Aorta (tissue), 5 donors: ENCODE data around the gene MRAP. TPM values are rescaled to one million over a fixed set of nuclear protein-coding genes. Genes with fewer than 3 reads are reported as not detected.
"Not testable (repeated sequence)": the region's sequence is repeated elsewhere in the genome, so short reads cannot be mapped to it uniquely, and the experiment has no call there.

Experiments used
- ATAC-seq: fragments of 200-7000 bp; cut with Tn5 transposase; one replicate; pipeline ENCODE4 v1.9.1; 2022; ENCODE audit warnings: moderate library complexity; ENCODE audit not compliant: low FRiP score
- DNase-seq, 2 donors: peaks; one replicate each; pipeline ENCODE4 v3.0.0-alpha.2; 2020
- H3K27ac ChIP-seq, 2 donors: one replicate each; pipeline ENCODE4 v1.5.1; 2013; ENCODE audit warnings: low read length in 2 of 2, mild to moderate bottlenecking in 2 of 2, moderate library complexity in 2 of 2, control low read depth in 1 of 2, inconsistent platforms in 1 of 2, low read depth in 1 of 2
- H3K27me3 ChIP-seq, 2 donors: one replicate each; pipeline ENCODE4 v1.6.1; 2013; ENCODE audit warnings: control low read depth in 1 of 2, low read length in 1 of 2, mild to moderate bottlenecking in 1 of 2, moderate library complexity in 1 of 2; ENCODE audit not compliant: insufficient read depth in 2 of 2, control insufficient read depth in 1 of 2
- H3K36me3 ChIP-seq, 2 donors: one replicate each; pipeline ENCODE4 v1.6.1; 2013; ENCODE audit warnings: control low read depth in 1 of 2, low read length in 1 of 2, mild to moderate bottlenecking in 1 of 2; ENCODE audit not compliant: insufficient read depth in 2 of 2, control insufficient read depth in 1 of 2
- H3K4me1 ChIP-seq, 2 donors: one replicate each; pipeline ENCODE4 v1.6.1; 2013; ENCODE audit warnings: low read length in 2 of 2, control low read depth in 1 of 2, mild to moderate bottlenecking in 1 of 2, moderate library complexity in 1 of 2; ENCODE audit not compliant: insufficient read depth in 2 of 2, control insufficient read depth in 1 of 2
- H3K4me3 ChIP-seq, 2 donors: one replicate each; pipeline ENCODE4 v1.5.1; 2013; ENCODE audit warnings: low read length in 2 of 2, control low read depth in 1 of 2, mild to moderate bottlenecking in 1 of 2
- H3K9me3 ChIP-seq: one replicate; pipeline ENCODE4 v1.6.1; 2013; ENCODE audit warnings: mild to moderate bottlenecking, low read length; ENCODE audit not compliant: control insufficient read depth
- WGBS, 2 donors: extraction: QIAGEN DNeasy Blood & Tissue Kit; methylation state at CpG; one replicate each; pipeline ENCODE4 v1.1.7; 2013; 5-methylcytosine and 5-hydroxymethylcytosine counted together
- intact Hi-C, 2 donors: fragments of 100-400 bp; cut with DNase I; formaldehyde crosslinking; loops; one replicate each; pipeline versions ENCODE4 v1.14.2 to v1.15.0; 2022
- polyA plus RNA-seq, 2 donors: library from polyadenylated mRNA; stranded (reverse); fragments of 200-250 nt; gene quantifications; one replicate each; pipeline ENCODE4 v1.2.3, GENCODE V29; 2013
- total RNA-seq, 2 donors: library from RNA; stranded (reverse); fragmentation: NEBNext Ultra II Directional; extraction: Animal tissue kit (Norgen Biotek cat#: 25700); gene quantifications; one replicate each; pipeline ENCODE4 v1.2.1, GENCODE V29; 2021
- donor health status: healthy with polysubstance abuse.
- donor health status: Bipolar disorder and iron deficiency.
- donor health status: DM: no; HTN: no; CAD: no.
- donor health status: DM: no; HTN: no; CAD: no.
- donor health status: DM: yes; HTN: yes; CAD: no.

Gene MRAP
- total and polyA plus RNA-seq, 4 donors = 0.38 to 0.42 TPM; not detected in 2

DNA sequence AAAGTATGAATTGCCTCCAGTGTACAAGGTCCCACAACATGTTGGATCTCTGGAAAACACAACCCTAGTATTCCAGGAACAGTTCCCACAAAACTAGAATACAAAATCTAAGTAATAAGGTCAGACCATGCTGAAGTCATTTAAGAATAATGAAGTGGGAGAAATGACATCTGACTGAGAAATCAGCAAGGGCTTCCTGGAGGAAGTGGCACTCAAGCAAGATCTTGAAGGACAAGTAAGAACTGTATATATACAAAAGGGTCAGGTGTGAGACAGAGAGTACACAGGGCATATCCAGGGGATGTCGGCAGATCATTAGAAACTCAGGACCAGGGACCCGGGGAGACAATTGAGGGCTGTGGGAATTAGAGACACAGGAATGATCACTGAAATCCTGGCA, 38.5 kb upstream of the MRAP start:
- H3K9me3 ChIP-seq = no peaks in the 10 kb centered on the region
- no peaks in the 10 kb centered on the region for H3K4me1 ChIP-seq
- ATAC-seq = no peak
- H3K27me3 ChIP-seq = no peaks in the 10 kb centered on the region
- no peak overlapping the region for H3K27ac ChIP-seq
- DNase-seq = no peak
- no peak overlapping the region for H3K4me3 ChIP-seq
- 91 to 94% methylated on average over 2 of the region's 2 CpGs for WGBS, 2 donors
- no peaks in the 10 kb centered on the region for H3K36me3 ChIP-seq
- intact Hi-C loops = loop anchor here in 1 of 2 donors (10.0 kb wide), 1 partner anchor 475 kb away; no protein-coding TSS in a partner anchor

DNA sequence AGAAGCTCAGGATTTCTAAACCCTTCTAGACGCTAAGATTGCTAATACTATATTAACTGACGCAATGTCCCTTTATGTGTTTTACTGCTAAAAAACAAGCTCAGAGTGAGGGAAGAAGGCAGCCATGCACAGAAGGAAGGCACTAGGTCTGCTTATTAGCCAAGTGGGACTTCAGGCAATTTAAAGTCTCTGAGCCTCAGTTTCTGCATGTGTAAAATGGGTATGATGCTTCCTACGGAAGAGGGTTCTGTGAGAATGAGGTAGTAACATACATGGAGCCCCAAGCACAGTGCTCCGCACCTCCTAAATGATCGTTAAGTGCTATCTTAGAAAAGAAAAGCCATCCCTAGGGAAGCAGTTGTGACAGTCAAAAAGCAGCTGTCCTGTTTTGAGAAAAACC, 36.7 kb upstream of the MRAP start:
- Histone ChIP-seq H3K36me3 (no peaks in the 10 kb centered on the region), H3K9me3 (no peaks in the 10 kb centered on the region), H3K4me3 (no peak overlapping the region), H3K4me1 (no peaks in the 10 kb centered on the region), H3K27me3 (no peaks in the 10 kb centered on the region), H3K27ac (no peak overlapping the region)
- ATAC-seq (no peak), DNase-seq (no peak)
- WGBS, 2 donors = 92 to 93% methylated on average over 5 of the region's 5 CpGs
- intact Hi-C loops = loop anchor here in 1 of 2 donors (10.0 kb wide), 1 partner anchor 477 kb away; no protein-coding TSS in a partner anchor

DNA sequence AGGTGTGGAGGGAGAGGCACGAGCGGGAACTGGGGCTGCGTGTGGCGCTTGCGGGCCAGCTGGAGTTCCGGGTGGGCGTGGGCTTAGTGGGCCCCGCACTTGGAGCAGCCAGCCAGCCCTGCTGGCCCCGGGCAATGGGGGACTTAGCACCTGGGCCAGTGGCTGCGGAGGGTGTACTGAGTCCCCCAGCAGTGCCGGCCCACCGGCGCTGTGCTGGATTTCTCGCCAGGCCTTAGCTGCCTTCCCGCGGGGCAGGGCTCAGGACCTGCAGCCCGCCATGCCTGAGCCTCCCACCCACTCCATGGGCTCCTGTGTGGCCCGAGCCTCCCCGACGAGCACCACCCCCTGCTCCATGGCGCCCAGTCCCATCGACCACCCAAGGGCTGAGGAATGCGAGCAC, 33.3 kb upstream of the MRAP start:
- not testable (repeated sequence) for H3K9me3 ChIP-seq, H3K4me1 ChIP-seq, ATAC-seq, H3K4me3 ChIP-seq, DNase-seq, H3K36me3 ChIP-seq, H3K27ac ChIP-seq, H3K27me3 ChIP-seq
- intact Hi-C loops = loop anchor here in 1 of 2 donors (10.0 kb wide), 1 partner anchor 481 kb away; no protein-coding TSS in a partner anchor
- 93 to 95% methylated on average over 14 to 23 of the region's 23 CpGs for WGBS, 2 donors

- Histone ChIP-seq H3K27ac (no peak overlapping the region), H3K4me3 (no peak overlapping the region), H3K36me3 (peaks cover 2 to 4% of the 10 kb centered on the region in 2 donors), H3K4me1 (no peaks in the 10 kb centered on the region), H3K27me3 (no peaks in the 10 kb centered on the region), H3K9me3 (no peaks in the 10 kb centered on the region)
- ATAC-seq (no peak), DNase-seq (no peak)
- intact Hi-C loops = loop anchor here in 1 of 2 donors (10.0 kb wide), 1 partner anchor 606 kb away; no protein-coding TSS in a partner anchor
- WGBS, 2 donors = 87 to 95% methylated on average over 4 of the region's 4 CpGs
Measured at GRCh38 chr21:32270748-32271147, 27.9 kb upstream of the MRAP start.

GRCh38 chr21:32276671-32277070, 22.0 kb upstream of the MRAP start:
- intact Hi-C loops = loop anchor here in 1 of 2 donors (10.0 kb wide), 1 partner anchor 612 kb away; no protein-coding TSS in a partner anchor

DNA sequence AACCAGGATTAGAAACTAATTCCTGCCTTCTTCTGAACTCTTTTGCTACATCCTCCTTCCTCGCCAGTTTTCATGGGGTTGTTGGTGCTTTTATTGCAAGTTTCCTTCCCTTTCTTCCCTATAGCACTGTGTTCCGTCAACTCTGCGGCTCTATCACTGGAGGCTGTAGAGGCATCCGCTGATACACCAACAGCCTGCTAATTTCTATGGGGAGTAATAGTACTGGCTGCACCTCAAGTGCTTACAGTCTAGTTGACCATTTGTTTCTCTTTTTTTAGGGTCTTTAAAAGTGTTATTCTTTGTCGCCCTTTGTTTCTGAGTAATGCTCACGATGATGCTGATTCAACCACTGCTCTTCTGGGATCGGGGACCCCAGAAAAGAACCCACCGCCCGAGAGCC, 20.6 kb upstream of the MRAP start:
- Histone ChIP-seq H3K36me3 (no peaks in the 10 kb centered on the region), H3K27ac (no peak overlapping the region)
- intact Hi-C loops = loop anchor here in 1 of 2 donors (10.0 kb wide), 1 partner anchor 613 kb away; no protein-coding TSS in a partner anchor

More at GRCh38 chr21:32276671-32277070, 22.0 kb upstream of the MRAP start:
- Histone ChIP-seq H3K4me1 (no peaks in the 10 kb centered on the region), H3K36me3 (no peaks in the 10 kb centered on the region), H3K4me3 (no peak overlapping the region), H3K27ac (no peak overlapping the region), H3K27me3 (no peaks in the 10 kb centered on the region), H3K9me3 (no peaks in the 10 kb centered on the region)
- DNase-seq = no peak
- 93 to 95% methylated on average over 4 of the region's 4 CpGs for WGBS, 2 donors
- no peak for ATAC-seq

DNA sequence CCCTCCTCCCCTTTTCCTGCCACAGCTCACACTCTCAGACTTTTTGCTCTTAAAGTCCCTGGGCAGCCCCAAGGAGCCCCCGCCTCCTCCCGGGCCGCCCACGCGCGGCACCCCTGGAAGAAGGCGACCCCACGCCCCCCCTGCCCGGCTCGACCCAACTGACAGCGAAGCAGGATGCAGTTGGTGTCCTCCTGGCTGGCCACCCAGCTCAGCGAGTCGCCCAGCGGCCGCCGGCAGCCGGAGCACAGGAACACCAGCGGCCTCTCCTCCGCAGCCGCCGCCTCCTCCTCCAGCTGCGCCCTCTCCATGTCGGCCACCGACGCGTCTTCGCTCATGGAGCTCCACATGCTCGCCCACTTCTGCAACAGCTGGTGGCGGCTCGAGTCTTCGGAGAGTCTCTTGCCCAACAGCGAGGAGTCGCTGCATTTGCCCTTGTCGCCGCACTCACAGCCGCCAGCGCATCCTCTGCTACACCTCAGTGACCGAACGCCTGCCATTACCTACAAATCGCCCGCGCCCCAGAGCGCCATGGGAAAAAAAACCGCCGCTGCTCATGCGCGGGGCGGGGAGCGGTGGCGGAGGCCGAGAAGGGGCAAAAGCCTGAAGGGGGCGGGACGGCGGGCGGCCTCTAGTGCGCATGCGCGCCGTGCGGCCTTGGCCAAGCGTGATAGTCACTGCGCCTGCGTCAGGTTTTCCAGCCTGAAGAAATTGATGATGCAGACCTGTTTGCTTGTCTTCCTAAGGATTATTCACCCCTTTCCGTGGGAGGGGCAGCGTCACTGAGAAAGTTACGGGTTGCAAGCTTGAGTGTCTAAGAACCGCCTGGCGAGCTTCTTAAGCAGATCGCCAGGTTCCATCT, 19.9 kb upstream of the MRAP start, which contains the start of gene MIS18A:
MIS18A (minus strand) TSS at position 532 of the 859 bp plus-strand sequence; CDS start at position 497, 35 bp downstream.
- DNase-seq (peak; percentile 97 to 99), ATAC-seq (peak; percentile 98)
- intact Hi-C loops = loop anchor here in 1 of 2 donors (10.0 kb wide), 1 partner anchor 614 kb away; no protein-coding TSS in a partner anchor
- Histone ChIP-seq H3K36me3 (no peaks in the 10 kb centered on the region), H3K27ac (no peak within 1 kb of the TSS), H3K9me3 (no peaks in the 10 kb centered on the region), H3K27me3 (no peaks in the 10 kb centered on the region), H3K4me1 (no peaks in the 10 kb centered on the region), H3K4me3 (peak within 1 kb of the TSS; percentile 78 to 80)
- WGBS, 2 donors = 0 to 1% methylated on average over 67 to 69 of the region's 69 CpGs

More for the DNA sequence above, 20.6 kb upstream of the MRAP start:
- ATAC-seq (no peak), DNase-seq (no peak)
- H3K4me3 ChIP-seq = peak overlapping the region; percentile 72 to 78
- 1 to 3% methylated on average over 9 of the region's 9 CpGs for WGBS, 2 donors
- no peaks in the 10 kb centered on the region for H3K27me3 ChIP-seq
- H3K4me1 ChIP-seq = no peaks in the 10 kb centered on the region
- no peaks in the 10 kb centered on the region for H3K9me3 ChIP-seq

DNA sequence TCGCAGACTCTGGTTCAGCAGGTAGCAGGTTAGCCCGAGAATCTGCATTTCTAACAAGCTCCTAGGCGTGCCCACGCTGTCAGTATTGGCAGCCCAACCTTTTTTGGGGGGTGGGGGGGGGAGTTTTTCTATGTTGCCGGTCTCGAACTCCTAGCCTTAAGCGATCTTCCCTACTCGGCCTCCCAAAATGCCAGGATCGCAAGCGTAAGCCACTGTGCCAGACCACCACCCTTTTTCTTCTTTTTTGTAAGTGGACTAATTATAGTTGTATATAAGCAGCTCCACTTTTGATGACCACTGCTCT, 19.3 kb upstream of the MRAP start:
- 3 to 5% methylated on average over 10 of the region's 10 CpGs for WGBS, 2 donors
- DNase-seq (no peak), ATAC-seq (no peak)
- intact Hi-C loops = loop anchor here in 1 of 2 donors (10.0 kb wide), 1 partner anchor 615 kb away; no protein-coding TSS in a partner anchor
- H3K4me3 ChIP-seq = peak overlapping the region; percentile 70 to 80
- H3K4me1 ChIP-seq = no peaks in the 10 kb centered on the region
- H3K9me3 ChIP-seq = no peaks in the 10 kb centered on the region
- H3K36me3 ChIP-seq = no peaks in the 10 kb centered on the region
- H3K27me3 ChIP-seq = no peaks in the 10 kb centered on the region
- no peak overlapping the region for H3K27ac ChIP-seq
